Kidney (tissue), 14 donors: ENCODE data around the gene ZNF454. TPM values are rescaled to one million over a fixed set of nuclear protein-coding genes. Genes with fewer than 3 reads are reported as not detected.

ENCODE experiments used
- DNase-seq, 5 donors: peaks; one replicate each; pipeline ENCODE4 v3.0.0-alpha.2; 2013 to 2020
- FAIRE-seq: peaks from 2 replicates; lab custom pipeline; 2012; peaks lifted over from hg19 to GRCh38; lab: Jason Lieb, UNC
- H3K27ac ChIP-seq, 2 donors: one replicate each; pipeline ENCODE4 v1.7.0; 2013; ENCODE audit warnings: low read depth in 2 of 2, low read length in 2 of 2, inconsistent platforms in 1 of 2
- H3K27me3 ChIP-seq: one replicate; pipeline ENCODE4 v1.7.1; 2013; ENCODE audit warnings: low read length, inconsistent platforms; ENCODE audit not compliant: control insufficient read depth, insufficient read depth
- H3K36me3 ChIP-seq, 3 donors: one replicate each; pipeline versions ENCODE4 v1.7.0 to v1.7.1; 2013; ENCODE audit warnings: low read length in 3 of 3, control low read depth in 1 of 3, inconsistent platforms in 1 of 3; ENCODE audit not compliant: insufficient read depth in 3 of 3, control insufficient read depth in 2 of 3
- H3K4me1 ChIP-seq, 3 donors: one replicate each; pipeline versions ENCODE4 v1.7.0 to v1.7.1; 2013; ENCODE audit warnings: low read length in 3 of 3, inconsistent platforms in 1 of 3, low read depth in 1 of 3; ENCODE audit not compliant: control insufficient read depth in 2 of 3, insufficient read depth in 2 of 3
- H3K4me3 ChIP-seq, 3 donors: one replicate each; pipeline versions ENCODE4 v1.7.0 to v1.8.1; 2013; ENCODE audit warnings: low read length in 3 of 3, control low read depth in 1 of 3, inconsistent platforms in 1 of 3
- H3K9ac ChIP-seq, 3 donors: one replicate each; pipeline versions ENCODE4 v1.7.0 to v1.7.1; 2013; ENCODE audit warnings: low read length in 3 of 3, control low read depth in 1 of 3, inconsistent platforms in 1 of 3
- H3K9me3 ChIP-seq, 3 donors: one replicate each; pipeline versions ENCODE4 v1.7.0 to v1.7.1; 2013; ENCODE audit warnings: low read length in 3 of 3, control low read depth in 1 of 3, inconsistent platforms in 1 of 3; ENCODE audit not compliant: control insufficient read depth in 2 of 3, insufficient read depth in 1 of 3
- CTCF ChIP-seq: IDR thresholded peaks from 3 replicates; pipeline ENCODE4 v1.5.1; 2012; ENCODE audit warnings: mild to moderate bottlenecking, moderate library complexity, borderline replicate concordance; ENCODE audit not compliant: insufficient read depth; ENCODE audit errors: extremely low read depth
- intact Hi-C: fragments of 100-400 bp; cut with DNase I; formaldehyde crosslinking; loops from one replicate; pipeline ENCODE4 v1.11.1; 2022
- polyA plus RNA-seq: library from polyadenylated mRNA; stranded (reverse); fragments of 350-450 nt; fragmentation: Illumina TruSeq; extraction: RNeasy Lipid Tissue Mini Kit (QIAGEN cat#74804); gene quantifications from one replicate; pipeline ENCODE4 v1.2.3, GENCODE V29; 2014; ENCODE audit warnings: low read depth, low replicate concordance; ENCODE audit not compliant: insufficient read depth
- total RNA-seq: library from RNA; stranded (reverse); fragmentation: NEBNext Ultra II Directional; extraction: Animal tissue kit (Norgen Biotek cat#: 25700); gene quantifications from one replicate; pipeline ENCODE4 v1.2.1, GENCODE V29; 2021
- donor health status: control.
- donor health status: control.
- donor health status: control.
- donor health status: control.
- donor health status: control.
- donor health status: DM: yes; HTN: yes; CAD: no.
- donor health status: Normal renal cell carcinoma (clear cell type).

The ZNF454 gene
- total and polyA plus RNA-seq, 2 donors from 2014 or later = 0.77 to 4.2 TPM

DNA sequence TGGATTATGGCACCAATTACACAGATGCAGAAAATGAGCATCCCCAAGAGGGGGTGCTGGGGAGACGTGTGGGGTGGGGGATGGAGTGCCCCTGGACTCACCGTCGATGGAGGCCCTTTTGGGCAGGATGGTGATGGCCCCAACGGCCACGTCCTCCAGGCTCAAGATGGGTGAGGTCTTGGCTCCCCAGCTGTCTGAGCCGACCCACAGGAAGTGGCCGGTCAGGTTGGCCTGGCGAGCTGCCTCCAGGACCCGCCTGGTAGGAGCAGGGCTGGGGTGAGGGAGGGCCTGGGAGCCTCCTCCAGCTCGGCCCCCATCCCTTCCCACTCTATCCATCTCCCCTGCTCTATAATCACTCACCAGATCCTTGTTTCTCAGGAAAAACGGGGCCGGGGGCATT is 49.5 kb downstream of the ZNF454 start:
- no peak for FAIRE-seq
- Histone ChIP-seq H3K4me1 (no peaks in the 10 kb centered on the region), H3K27ac (no peak overlapping the region), H3K36me3 (no peaks in the 10 kb centered on the region), H3K27me3 (peaks cover 3% of the 10 kb centered on the region), H3K9ac (no peak overlapping the region), H3K9me3 (peaks cover 0 to 29% (median 7%) of the 10 kb centered on the region in 3 donors), H3K4me3 (no peak overlapping the region)
- no peak for DNase-seq
- no peak for TF ChIP-seq CTCF
- intact Hi-C loops = no loop called here

DNA sequence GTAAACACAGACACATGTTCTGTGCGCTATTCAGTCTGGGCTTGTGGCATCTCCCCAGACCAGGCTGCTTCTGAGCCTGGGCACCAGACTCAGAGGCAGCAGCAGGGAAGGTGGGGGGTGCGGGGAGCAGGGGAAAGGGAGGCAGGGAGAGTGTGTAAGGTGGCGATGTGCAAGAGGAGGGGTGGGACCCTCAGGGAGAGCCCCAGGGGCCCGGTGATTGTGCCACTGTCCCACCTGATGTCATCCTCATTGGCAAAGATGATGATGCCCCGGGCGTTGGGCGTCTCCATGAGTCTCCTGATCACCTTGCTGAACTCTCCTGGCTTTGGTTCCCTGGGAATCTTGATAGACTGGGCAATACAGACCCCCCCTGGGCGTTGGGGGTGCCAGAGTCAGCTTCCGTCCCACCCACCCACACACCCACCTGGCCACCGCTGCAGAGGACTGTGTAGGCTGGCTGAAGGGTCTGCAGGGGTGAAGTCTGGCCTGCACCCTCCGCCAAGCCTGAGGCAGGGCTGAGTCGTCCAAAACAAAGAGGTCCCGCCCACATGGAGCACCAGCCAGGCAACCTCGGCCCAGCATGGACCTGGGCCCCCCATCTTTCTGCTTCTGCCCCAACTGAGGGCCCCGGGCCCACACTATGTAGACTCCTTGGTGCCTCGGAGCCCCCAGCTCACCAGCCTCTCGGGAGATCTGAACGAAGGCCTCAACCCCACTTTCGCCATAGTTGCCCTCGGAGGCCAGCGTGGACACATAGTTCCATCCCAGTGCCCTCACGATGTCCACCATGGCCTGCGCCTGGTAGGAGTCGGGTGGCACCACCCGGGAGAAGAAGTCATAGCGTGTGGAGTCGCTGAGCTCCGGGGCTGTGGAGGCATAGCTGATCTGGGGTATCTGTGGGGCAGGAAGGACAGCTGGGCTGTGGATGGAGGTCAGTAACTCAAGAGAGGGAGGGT is 50.5 kb downstream of the ZNF454 start:
- H3K4me1 ChIP-seq = no peaks in the 10 kb centered on the region
- DNase-seq (no peak), FAIRE-seq (no peak)
- no peak overlapping the region for H3K4me3 ChIP-seq
- no peaks in the 10 kb centered on the region for H3K36me3 ChIP-seq
- H3K27ac ChIP-seq = no peak overlapping the region
- H3K9me3 ChIP-seq = peaks cover 0 to 21% (median 7%) of the 10 kb centered on the region in 3 donors
- no peak overlapping the region for H3K9ac ChIP-seq
- intact Hi-C loops = no loop called here
- no peak for TF ChIP-seq CTCF
- peaks cover 7% of the 10 kb centered on the region for H3K27me3 ChIP-seq

GRCh38 chr5:178992291-178992895 is 51.4 kb downstream of the ZNF454 start:
- Histone ChIP-seq H3K4me1 (no peaks in the 10 kb centered on the region), H3K4me3 (no peak overlapping the region), H3K36me3 (no peaks in the 10 kb centered on the region), H3K9ac (no peak overlapping the region), H3K27me3 (peaks cover 7% of the 10 kb centered on the region), H3K9me3 (peaks cover 0 to 12% (median 5%) of the 10 kb centered on the region in 3 donors), H3K27ac (no peak overlapping the region)
- TF ChIP-seq CTCF = no peak
- intact Hi-C loops = no loop called here
- FAIRE-seq = no peak
- DNase-seq = no peak
